Adrenal gland (tissue), 12 donors: ENCODE results near the gene SIRPB2. TPM values are rescaled to one million over a fixed set of nuclear protein-coding genes. Genes with fewer than 3 reads are reported as not detected.

ENCODE experiments used
- DNase-seq, 7 donors: peaks; one replicate each; pipeline ENCODE4 v3.0.0-alpha.2; 2019 to 2020
- H3K27ac ChIP-seq, 5 donors: fragments of 200-600 bp; sonication (generic) in 4 of 5; 1 replicate in 3 of 5; 2 replicates in 2 of 5; pipeline versions ENCODE4 v1.5.1 to v1.8.0; 2016 to 2020; ENCODE audit warnings: mild to moderate bottlenecking in 1 of 5
- H3K27me3 ChIP-seq: fragments of 200-600 bp; 2 replicates; pipeline ENCODE4 v1.8.0; 2021
- H3K36me3 ChIP-seq, 2 donors: fragments of 200-600 bp; replicated peaks in 1 of 2; 1 replicate in 1 of 2; 2 replicates in 1 of 2; pipeline versions ENCODE4 v1.5.1 to v1.8.0; 2018 to 2022
- H3K4me1 ChIP-seq, 2 donors: fragments of 200-600 bp; replicated peaks in 1 of 2; 1 replicate in 1 of 2; 2 replicates in 1 of 2; pipeline versions ENCODE4 v1.5.1 to v1.8.0; 2018 to 2021
- H3K4me3 ChIP-seq, 4 donors: fragments of 200-600 bp; sonication (generic) in 3 of 4; one replicate each; pipeline ENCODE4 v1.5.1; 2016 to 2018
- H3K9me3 ChIP-seq, 3 donors: fragments of 200-600 bp; sonication (generic) in 1 of 3; replicated peaks in 1 of 3; 1 replicate in 2 of 3; 2 replicates in 1 of 3; pipeline versions ENCODE4 v1.5.1 to v1.8.0; 2016 to 2021
- POLR2A ChIP-seq, 2 donors: fragments of 450-650 bp; IDR thresholded peaks; one replicate each; pipeline ENCODE4 v1.6.1; 2017; ENCODE audit warnings: antibody characterized with exemption in 2 of 2, mild to moderate bottlenecking in 2 of 2, moderate library complexity in 1 of 2
- WGBS, 4 donors: extraction: QIAGEN DNeasy Blood & Tissue Kit in 2 of 4; methylation state at CpG; one replicate each; pipeline versions ENCODE4 v1.1.5 to v1.1.7; 2013 to 2017; 5-methylcytosine and 5-hydroxymethylcytosine counted together
- intact Hi-C, 2 donors: fragments of 100-400 bp; cut with DNase I; formaldehyde crosslinking; loops; one replicate each; pipeline versions ENCODE4 v1.14.1 to v1.15.0; 2022 to 2023
- polyA plus RNA-seq, 3 donors: library from polyadenylated mRNA; stranded (reverse); fragments of 200-250 nt in 2 of 3; fragments of 350-450 nt in 1 of 3; fragmentation: Illumina TruSeq in 1 of 3; extraction: RNeasy Lipid Tissue Mini Kit (QIAGEN cat#74804) in 1 of 3; gene quantifications; one replicate each; pipeline ENCODE4 v1.2.3, GENCODE V29; 2013 to 2014
- total RNA-seq, 9 donors: library from RNA; depleted of rRNA in 4 of 9; stranded (reverse); fragments of >200 nt in 4 of 9; fragments of 120-200 nt in 1 of 9; fragmentation: NEBNext Ultra II Directional in 1 of 9; extraction: Animal tissue kit (Norgen Biotek cat#: 25700) in 1 of 9; gene quantifications; one replicate each; pipeline versions ENCODE4 v1.1.0 to v1.2.4, GENCODE V29; 2013 to 2023
- TF ChIP-seq, protein P1 (sequence below), 6 experiments: fragments of 450-650 bp in 4 of 6; fragments of 200-600 bp in 2 of 6; sonication (generic) in 1 of 6; IDR thresholded peaks; 1 replicate in 5 of 6; 2 replicates in 1 of 6; pipeline versions ENCODE4 v1.5.1 to v1.8.0; 2016 to 2021; ENCODE audit warnings: antibody characterized with exemption in 6 of 6, mild to moderate bottlenecking in 2 of 6, moderate library complexity in 1 of 6
- donor health status: healthy with polysubstance abuse.
- donor health status: Bipolar disorder and iron deficiency.
- donor health status: DM: yes; HTN: yes; CAD: no.
- donor health status: DM: no; HTN: no; CAD: no.
- donor health status: DM: no; HTN: no; CAD: no.
- donor health status: DM: yes; HTN: yes; CAD: no.

SIRPB2 gene
- total and polyA plus RNA-seq, 12 donors = 0.61 to 19.7 (median 10.3) TPM

DNA sequence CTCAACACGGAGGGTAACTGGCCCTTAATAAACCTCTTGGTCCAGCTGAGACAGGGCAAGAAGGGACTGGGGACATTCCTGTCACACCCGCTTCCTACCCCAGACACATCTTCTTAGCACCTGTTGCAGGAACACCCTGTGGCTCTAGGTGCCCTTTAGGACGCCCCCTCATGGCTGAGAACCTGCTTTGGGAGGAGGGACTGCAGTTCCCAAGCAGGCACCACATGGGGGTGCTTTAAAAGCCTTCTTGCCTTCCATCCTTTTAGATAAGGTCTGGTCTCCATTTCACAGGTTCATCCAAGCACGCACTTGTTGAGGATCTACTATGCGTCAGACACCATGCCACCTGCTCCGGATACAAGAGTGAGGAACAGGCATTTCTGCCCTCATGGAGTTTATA lies 51.2 kb downstream of the SIRPB2 start:
- H3K27me3 ChIP-seq = no peaks in the 10 kb centered on the region
- no peak for DNase-seq
- H3K9me3 ChIP-seq = no peaks in the 10 kb centered on the region
- no peak overlapping the region for H3K27ac ChIP-seq
- no peak for TF ChIP-seq POLR2A (IDR thresholded peaks at IDR 0.05)
- TF ChIP-seq, protein P1, sequence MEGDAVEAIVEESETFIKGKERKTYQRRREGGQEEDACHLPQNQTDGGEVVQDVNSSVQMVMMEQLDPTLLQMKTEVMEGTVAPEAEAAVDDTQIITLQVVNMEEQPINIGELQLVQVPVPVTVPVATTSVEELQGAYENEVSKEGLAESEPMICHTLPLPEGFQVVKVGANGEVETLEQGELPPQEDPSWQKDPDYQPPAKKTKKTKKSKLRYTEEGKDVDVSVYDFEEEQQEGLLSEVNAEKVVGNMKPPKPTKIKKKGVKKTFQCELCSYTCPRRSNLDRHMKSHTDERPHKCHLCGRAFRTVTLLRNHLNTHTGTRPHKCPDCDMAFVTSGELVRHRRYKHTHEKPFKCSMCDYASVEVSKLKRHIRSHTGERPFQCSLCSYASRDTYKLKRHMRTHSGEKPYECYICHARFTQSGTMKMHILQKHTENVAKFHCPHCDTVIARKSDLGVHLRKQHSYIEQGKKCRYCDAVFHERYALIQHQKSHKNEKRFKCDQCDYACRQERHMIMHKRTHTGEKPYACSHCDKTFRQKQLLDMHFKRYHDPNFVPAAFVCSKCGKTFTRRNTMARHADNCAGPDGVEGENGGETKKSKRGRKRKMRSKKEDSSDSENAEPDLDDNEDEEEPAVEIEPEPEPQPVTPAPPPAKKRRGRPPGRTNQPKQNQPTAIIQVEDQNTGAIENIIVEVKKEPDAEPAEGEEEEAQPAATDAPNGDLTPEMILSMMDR (IDR thresholded peaks at IDR 0.05) = peak in 1 of 6 experiments; percentile 12
- no peak overlapping the region for H3K4me3 ChIP-seq
- peaks cover 0 to 39% of the 10 kb centered on the region in 2 donors for H3K36me3 ChIP-seq
- intact Hi-C loops = loop anchor here in 1 of 2 donors (5.0 kb wide), 1 partner anchor 128 kb away; no protein-coding TSS in a partner anchor
- 80 to 99% (median 85%) methylated on average over 4 to 6 of the region's 6 CpGs for WGBS, 4 donors
- no peaks in the 10 kb centered on the region for H3K4me1 ChIP-seq

GRCh38 chr20:1438361-1438760 lies 52.9 kb downstream of the SIRPB2 start:
- Histone ChIP-seq H3K36me3 (peaks cover 0 to 22% of the 10 kb centered on the region in 2 donors), H3K27me3 (no peaks in the 10 kb centered on the region), H3K4me3 (no peak overlapping the region), H3K27ac (no peak overlapping the region), H3K9me3 (no peaks in the 10 kb centered on the region), H3K4me1 (no peaks in the 10 kb centered on the region)
- 27 to 47% (median 41%) methylated on average over 1 of the region's 1 CpG; no CpG with 5 or more reads in 1 of the 4 donors for WGBS, 4 donors
- intact Hi-C loops = no loop called here
- TF ChIP-seq, protein P1 (IDR thresholded peaks at IDR 0.05) = no peak
- TF ChIP-seq POLR2A (IDR thresholded peaks at IDR 0.05) = no peak
- DNase-seq = no peak

DNA sequence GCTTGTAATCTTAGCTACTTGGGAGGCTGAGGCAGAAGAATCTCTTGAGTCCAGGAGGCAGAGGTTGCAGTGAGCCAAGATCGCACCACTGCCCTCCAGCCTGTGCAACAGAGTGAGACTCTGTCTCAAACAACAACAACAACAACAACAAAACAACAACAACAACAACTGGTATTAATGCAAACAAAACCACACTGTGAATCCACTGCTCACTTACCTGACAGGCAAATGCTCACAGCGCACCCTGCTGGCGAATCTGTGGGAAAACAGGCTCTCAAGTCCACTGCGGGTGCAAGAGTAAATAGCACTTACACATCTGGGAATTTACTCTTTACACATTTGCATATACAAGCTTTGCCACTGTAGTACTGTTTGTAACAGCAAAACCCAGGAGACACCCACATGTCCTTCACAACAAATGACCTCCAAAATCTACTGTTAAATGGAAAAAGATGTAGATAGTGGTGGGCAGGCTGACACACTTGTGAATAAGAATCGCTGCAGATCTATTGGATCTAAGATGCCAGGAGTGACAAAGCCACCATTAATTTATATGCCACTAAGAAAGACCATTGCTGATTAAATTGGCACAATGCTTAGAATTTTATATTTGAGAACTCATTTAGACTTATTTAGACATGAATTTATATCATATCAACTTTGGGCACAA lies 53.9 kb downstream of the SIRPB2 start:
- Histone ChIP-seq H3K36me3 (peaks cover 0 to 12% of the 10 kb centered on the region in 2 donors), H3K9me3 (no peaks in the 10 kb centered on the region), H3K27ac (no peak overlapping the region), H3K4me3 (no peak overlapping the region), H3K4me1 (no peaks in the 10 kb centered on the region), H3K27me3 (no peaks in the 10 kb centered on the region)
- intact Hi-C loops = loop anchor here in 1 of 2 donors (2.0 kb wide), 1 partner anchor 125 kb away; no protein-coding TSS in a partner anchor
- 28 to 31% (median 28%) methylated on average over 5 of the region's 5 CpGs for WGBS, 4 donors
- peak; percentile 62 to 88 (median 74) for DNase-seq
- TF ChIP-seq POLR2A (IDR thresholded peaks at IDR 0.05) = no peak
- TF ChIP-seq, protein P1 (IDR thresholded peaks at IDR 0.05) = peak; percentile 74 to 88 (median 85)

DNA sequence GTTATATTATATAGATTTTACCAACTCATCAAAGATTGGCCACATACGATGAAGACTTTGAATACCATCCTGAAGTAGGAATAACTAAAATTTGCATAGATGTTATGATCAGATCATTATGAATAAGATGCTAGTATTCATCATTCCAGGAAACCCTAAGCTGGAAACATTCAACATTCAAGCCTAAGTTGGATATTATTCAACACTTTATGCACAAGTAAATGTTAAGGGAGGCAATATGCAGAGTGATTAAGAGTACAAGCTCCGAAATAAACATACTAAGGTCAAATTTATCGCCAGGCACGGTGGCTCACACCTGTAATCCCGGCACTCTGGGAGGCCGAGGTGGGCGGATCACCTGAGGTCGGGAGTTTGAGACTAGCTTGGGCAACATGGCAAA lies 55.0 kb downstream of the SIRPB2 start:
- 84 to 91% (median 87%) methylated on average over 8 of the region's 8 CpGs for WGBS, 4 donors
- Histone ChIP-seq H3K9me3 (no peaks in the 10 kb centered on the region), H3K27ac (no peak overlapping the region), H3K4me1 (no peaks in the 10 kb centered on the region), H3K36me3 (peaks cover 0 to 1% of the 10 kb centered on the region in 2 donors), H3K4me3 (no peak overlapping the region), H3K27me3 (no peaks in the 10 kb centered on the region)
- no peak for DNase-seq
- TF ChIP-seq, protein P1 (IDR thresholded peaks at IDR 0.05) = no peak
- TF ChIP-seq POLR2A (IDR thresholded peaks at IDR 0.05) = no peak
- intact Hi-C loops = loop anchor here in 1 of 2 donors (2.0 kb wide), 1 partner anchor 123 kb away; no protein-coding TSS in a partner anchor
